K562 (cell line): ENCODE measurements around the gene CFAP97D2. TPM values are rescaled to one million over a fixed set of nuclear protein-coding genes. Genes with fewer than 3 reads are reported as not detected.

Experiments used
- ATAC-seq: fragments of 200-7000 bp; cut with Tn5 transposase; 3 replicates; pipeline ENCODE4 v1.9.1; 2020; ENCODE audit warnings: moderate library complexity
- BruUV-seq: library from RNA; stranded (reverse); fragments of 400-500 nt; replicated peaks from 2 replicates; lab custom pipeline; 2021; lab: Mats Ljungman, UMichigan
- CTCF ChIA-PET: fragments of 300-600 bp; formaldehyde crosslinking; extraction: SDS; loops from one replicate; lab custom pipeline; 2021; ENCODE audit warnings: low intra/inter-chr PET ratio; lab: Yijun Ruan, JAX
- POLR2A ChIA-PET: fragments of 300-600, 350-650 bp; sonication (Branson Sonifier 250); formaldehyde crosslinking; extraction: SDS; loops from one replicate; lab custom pipeline; 2021; ENCODE audit warnings: antibody characterized with exemption, inconsistent platforms; lab: Yijun Ruan, JAX
- DNase-seq, 4 experiments: peaks; one replicate each; pipeline versions ENCODE4 v3.0.0 to v3.0.0-alpha.2; 2011 to 2018; ENCODE audit warnings: low spot score in 3 of 4, mixed read lengths in 3 of 4; ENCODE audit errors: extremely low read depth in 1 of 4
- FAIRE-seq: peaks from 2 replicates; lab custom pipeline; 2011; peaks lifted over from hg19 to GRCh38; lab: Jason Lieb, UNC
- H2AFZ ChIP-seq: 2 replicates; pipeline ENCODE4 v1.6.0; 2011; ENCODE audit warnings: low read depth, low read length, control low read depth, inconsistent platforms
- H3K27ac ChIP-seq: fragments of 200-600 bp; 3 replicates; pipeline ENCODE4 v1.8.0; 2011; ENCODE audit warnings: low read depth, mild to moderate bottlenecking, control low read depth, inconsistent platforms, low read length, moderate library complexity, mixed read lengths; ENCODE audit errors: extremely low read depth
- H3K27me3 ChIP-seq, 2 experiments: fragments of 300-600 bp in 1 of 2; 2 replicates in 1 of 2; 3 replicates in 1 of 2; pipeline versions ENCODE4 v1.6.0 to v1.8.0; 2011; ENCODE audit warnings: inconsistent platforms in 2 of 2, low read length in 2 of 2, mild to moderate bottlenecking in 1 of 2, mixed read lengths in 1 of 2, moderate library complexity in 1 of 2; ENCODE audit not compliant: control insufficient read depth in 2 of 2, insufficient read depth in 2 of 2
- H3K36me3 ChIP-seq: fragments of 300-600 bp; 3 replicates; pipeline ENCODE4 v1.8.0; 2011; ENCODE audit warnings: mild to moderate bottlenecking, low read length, inconsistent platforms; ENCODE audit not compliant: control insufficient read depth, insufficient read depth
- H3K4me1 ChIP-seq, 2 experiments: fragments of 200-600 bp in 1 of 2; replicated peaks in 1 of 2; 2 replicates in 1 of 2; 3 replicates in 1 of 2; pipeline versions ENCODE4 v1.5.1 to v1.8.0; 2011; ENCODE audit warnings: inconsistent platforms in 2 of 2, low read length in 2 of 2, mild to moderate bottlenecking in 1 of 2, mixed read lengths in 1 of 2, moderate library complexity in 1 of 2; ENCODE audit not compliant: control insufficient read depth in 2 of 2, insufficient read depth in 2 of 2
- H3K4me2 ChIP-seq: 2 replicates; pipeline ENCODE4 v1.6.1; 2011; ENCODE audit warnings: low read length, control low read depth, inconsistent platforms, mixed read lengths; ENCODE audit not compliant: insufficient read depth
- H3K4me3 ChIP-seq: fragments of 200-600 bp; sonication (generic), shearing (Covaris generic); 2 replicates; pipeline ENCODE4 v1.5.1; 2016; ENCODE audit warnings: control low read depth, inconsistent platforms
- H3K79me2 ChIP-seq: fragments of 200-600 bp; 3 replicates; pipeline ENCODE4 v1.8.0; 2011; ENCODE audit warnings: low read length, inconsistent platforms; ENCODE audit not compliant: control insufficient read depth, insufficient read depth
- H3K9ac ChIP-seq, 2 experiments: 2 replicates each; pipeline versions ENCODE4 v1.6.0 to v1.6.1; 2011; ENCODE audit warnings: low read depth in 2 of 2, low read length in 2 of 2, control low read depth in 1 of 2, inconsistent platforms in 1 of 2, mild to moderate bottlenecking in 1 of 2, mixed read lengths in 1 of 2; ENCODE audit not compliant: insufficient read depth in 1 of 2
- H3K9me1 ChIP-seq: one replicate; pipeline ENCODE4 v1.6.0; 2011; ENCODE audit warnings: inconsistent platforms, mild to moderate bottlenecking, low read length, moderate library complexity; ENCODE audit not compliant: control insufficient read depth, insufficient read depth
- H3K9me3 ChIP-seq: replicated peaks from 2 replicates; pipeline ENCODE4 v1.5.1; 2011; ENCODE audit warnings: low read depth, low read length, inconsistent platforms; ENCODE audit not compliant: control insufficient read depth, insufficient read depth
- H4K20me1 ChIP-seq: replicated peaks from 2 replicates; pipeline ENCODE4 v1.6.1; 2011; ENCODE audit warnings: low read length, inconsistent platforms, mixed read lengths; ENCODE audit not compliant: control insufficient read depth, insufficient read depth
- DEAF1 ChIP-seq: fragments of 450-650 bp; formaldehyde crosslinking; IDR thresholded peaks from 2 replicates; pipeline ENCODE4 v1.4.0; 2020; ENCODE audit warnings: mild to moderate bottlenecking, moderate library complexity
- SPI1 ChIP-seq: IDR thresholded peaks from 2 replicates; pipeline ENCODE4 v1.6.1; 2011; ENCODE audit warnings: low read depth, low read length, control low read depth, borderline replicate concordance
- ZNF140 ChIP-seq: fragments of 250-450 bp; sonication (Bioruptor Pico); IDR thresholded peaks from 2 replicates; pipeline ENCODE4 v1.8.0; 2021; ENCODE audit warnings: moderate library complexity, mild to moderate bottlenecking, inconsistent platforms
- WGBS: fragments of 100-300 bp; shearing (Covaris generic); methylation state at CpG from one replicate; pipeline ENCODE4 v1.1.6; 2016; ENCODE audit warnings: low coverage, mixed read lengths; ENCODE audit not compliant: insufficient coverage; ENCODE audit errors: missing lambda C conversion rate; 5-methylcytosine and 5-hydroxymethylcytosine counted together
- in situ Hi-C: fragments of 300-500 bp; cut with MboI; formaldehyde crosslinking; loops from 4 replicates; pipeline ENCODE4 v1.15.0; 2018; ENCODE audit warnings: inconsistent platforms, mixed read lengths
- intact Hi-C: fragments of 100-400 bp; cut with micrococcal nuclease; formaldehyde crosslinking; loops from 2 replicates; pipeline ENCODE4 v1.14.2; 2022
- polyA plus RNA-seq, 8 experiments: library from polyadenylated mRNA; depleted of rRNA in 4 of 8; stranded (reverse) in 5 of 8; unstranded in 3 of 8; fragments of >200 nt; fragmentation: Nextera tagmentation in 2 of 8; fragmentation: Illumina TruSeq in 1 of 8; extraction: Ambion mirVana in 2 of 8; extraction: Trizol in 1 of 8; gene quantifications; 2 replicates each; pipeline versions ENCODE4 v1.2.1 to v1.2.3, GENCODE V29; 2011 to 2014; ENCODE audit warnings: inconsistent platforms in 1 of 8, missing spikeins in 1 of 8
- total RNA-seq, 7 experiments: library from RNA; depleted of rRNA in 6 of 7; stranded (reverse); fragments of >200 nt in 6 of 7; fragmentation: Illumina TruSeq in 2 of 7; extraction: Trizol in 2 of 7; gene quantifications; 2 replicates each; pipeline versions ENCODE4 v1.2.1 to v1.2.3, GENCODE V29; 2011 to 2021; ENCODE audit warnings: low replicate concordance in 1 of 7

Gene CFAP97D2
- total and polyA plus RNA-seq, 9 of the 15 experiments (the other 6 are each of a cell fraction or from before 2014, with no cell fraction given), result not detected

GRCh38 chr13:114235697-114236096, 56.6 kb downstream of the CFAP97D2 start:
- H3K9me3 ChIP-seq, result peaks cover 7% of the 10 kb centered on the region; the same call in 1 of the 2 replicates
- peak overlapping the region; percentile 89 to 93 for H3K9ac ChIP-seq
- TF ChIP-seq SPI1 (no peak), DEAF1 (no peak), ZNF140 (CRISPR knock-in tag) (no peak)
- no peaks in the 10 kb centered on the region for H3K27me3 ChIP-seq
- H3K36me3 ChIP-seq, result peaks cover 43% of the 10 kb centered on the region; the same call in 2 of the 3 replicates
- H2AFZ ChIP-seq, result no peak overlapping the region
- WGBS, result 2% methylated on average over 10 of the region's 10 CpGs
- H3K4me3 ChIP-seq, result peak overlapping the region; percentile 87
- CTCF ChIA-PET, result no interaction called here
- no peaks in the 10 kb centered on the region for H4K20me1 ChIP-seq
- H3K27ac ChIP-seq, result peak overlapping the region; percentile 82
- POLR2A ChIA-PET, result interaction anchor here (1.0 kb wide), 1 partner anchor 14 kb away, joined by 4 read pairs; no protein-coding TSS in a partner anchor
- FAIRE-seq (no peak), DNase-seq (no peak), ATAC-seq (peak; percentile 13)
- intact Hi-C loops (no loop called here), in situ Hi-C loops (no loop called here)
- TSS peak; percentile 64 for BruUV-seq
- H3K4me2 ChIP-seq, result peak overlapping the region; percentile 98
- H3K9me1 ChIP-seq, result no peaks in the 10 kb centered on the region
- H3K4me1 ChIP-seq, result peaks cover 11 to 26% of the 10 kb centered on the region in 2 experiments; a peak in 4 of 5 replicates
- peaks cover 30% of the 10 kb centered on the region for H3K79me2 ChIP-seq
